IMR-90 (cell line): ENCODE measurements around the gene ARHGEF18. TPM values are rescaled to one million over a fixed set of nuclear protein-coding genes. Genes with fewer than 3 reads are reported as not detected.
A peak's percentile ranks its signal among the peaks of the same experiment; 100 is the strongest.

Experiments
- ATAC-seq: fragments of 200-7000 bp; cut with Tn5 transposase; 2 replicates; pipeline ENCODE4 v1.9.1; 2020; ENCODE audit warnings: low read depth, mild to moderate bottlenecking, moderate library complexity
- BruUV-seq: library from RNA; stranded (reverse); fragments of 400-500 nt; replicated peaks from 2 replicates; lab custom pipeline; 2021; lab: Mats Ljungman, UMichigan
- CTCF ChIA-PET: fragments of 300-600 bp; formaldehyde crosslinking; extraction: SDS; loops from one replicate; lab custom pipeline; 2021; ENCODE audit warnings: antibody characterized with exemption; lab: Yijun Ruan, JAX
- POLR2A ChIA-PET: fragments of 300-600 bp; sonication (Branson Sonifier 250); formaldehyde crosslinking; loops from one replicate; lab custom pipeline; 2022; ENCODE audit warnings: antibody characterized with exemption; ENCODE audit not compliant: unreplicated experiment; lab: Charles Lee
- DNase-seq: peaks from one replicate; pipeline ENCODE4 v3.0.0; 2013
- H2AFZ ChIP-seq: replicated peaks from 2 replicates; pipeline ENCODE3; 2013; ENCODE audit warnings: low read length, mild to moderate bottlenecking; ENCODE audit not compliant: poor library complexity
- H2AK5ac ChIP-seq: 2 replicates; pipeline ENCODE4 v1.6.1; 2013; ENCODE audit warnings: low read depth, low read length, inconsistent platforms
- H2AK9ac ChIP-seq: replicated peaks from 2 replicates; pipeline ENCODE3; 2013; ENCODE audit warnings: mild to moderate bottlenecking, low read depth, low read length, moderate library complexity; ENCODE audit not compliant: poor library complexity
- H2BK120ac ChIP-seq: 2 replicates; pipeline ENCODE4 v1.6.1; 2013; ENCODE audit warnings: low read depth, low read length, inconsistent platforms
- H2BK15ac ChIP-seq: 3 replicates; pipeline ENCODE4 v1.6.1; 2013; ENCODE audit warnings: low read depth, low read length, inconsistent platforms
- H2BK20ac ChIP-seq: 2 replicates; pipeline ENCODE4 v1.6.1; 2013; ENCODE audit warnings: low read depth, mild to moderate bottlenecking, inconsistent platforms, low read length, moderate library complexity
- H2BK5ac ChIP-seq: 2 replicates; pipeline ENCODE4 v1.6.1; 2013; ENCODE audit warnings: mild to moderate bottlenecking, low read depth, low read length, inconsistent platforms; ENCODE audit not compliant: poor library complexity, severe bottlenecking
- H3K14ac ChIP-seq: replicated peaks from 2 replicates; pipeline ENCODE4 v1.6.1; 2013; ENCODE audit warnings: low read depth, low read length, inconsistent platforms
- H3K18ac ChIP-seq: 2 replicates; pipeline ENCODE4 v1.6.1; 2013; ENCODE audit warnings: low read depth, low read length, control low read depth
- H3K23ac ChIP-seq: 2 replicates; pipeline ENCODE4 v1.6.1; 2013; ENCODE audit warnings: low read depth, low read length, inconsistent platforms
- H3K27ac ChIP-seq: 2 replicates; pipeline ENCODE4 v1.5.1; 2013; ENCODE audit warnings: mild to moderate bottlenecking, control low read depth, low read length; ENCODE audit not compliant: insufficient read depth
- H3K27me3 ChIP-seq: 2 replicates; pipeline ENCODE4 v1.6.1; 2013; ENCODE audit warnings: low read length; ENCODE audit not compliant: control insufficient read depth, insufficient read depth
- H3K36me3 ChIP-seq: 2 replicates; pipeline ENCODE4 v1.6.1; 2013; ENCODE audit warnings: low read length, mixed read lengths; ENCODE audit not compliant: control insufficient read depth, insufficient read depth
- H3K4ac ChIP-seq: 2 replicates; pipeline ENCODE4 v1.6.1; 2013; ENCODE audit warnings: low read depth, low read length, inconsistent platforms
- H3K4me1 ChIP-seq: 2 replicates; pipeline ENCODE4 v1.6.1; 2013; ENCODE audit warnings: low read length, mixed read lengths; ENCODE audit not compliant: control insufficient read depth, insufficient read depth
- H3K4me2 ChIP-seq: 2 replicates; pipeline ENCODE4 v1.6.1; 2013; ENCODE audit warnings: low read depth, mild to moderate bottlenecking, control low read depth, low read length, moderate library complexity
- H3K4me3 ChIP-seq: 2 replicates; pipeline ENCODE4 v1.5.1; 2013; ENCODE audit warnings: low read depth, mild to moderate bottlenecking, control low read depth, low read length, moderate library complexity; ENCODE audit not compliant: insufficient read depth
- H3K56ac ChIP-seq: 2 replicates; pipeline ENCODE4 v1.6.1; 2013; ENCODE audit warnings: low read length, inconsistent platforms; ENCODE audit not compliant: insufficient read depth; ENCODE audit errors: extremely low read depth
- H3K79me1 ChIP-seq, 2 experiments: 2 replicates each; pipeline ENCODE4 v1.6.1; 2013; ENCODE audit warnings: low read length in 2 of 2, inconsistent platforms in 1 of 2, low read depth in 1 of 2
- H3K9ac ChIP-seq: 2 replicates; pipeline ENCODE4 v1.6.1; 2013; ENCODE audit warnings: low read depth, low read length, control low read depth
- H3K9me1 ChIP-seq: 2 replicates; pipeline ENCODE4 v1.6.1; 2013; ENCODE audit warnings: low read length, inconsistent platforms; ENCODE audit not compliant: insufficient read depth
- H3K9me3 ChIP-seq: 2 replicates; pipeline ENCODE4 v1.6.1; 2013; ENCODE audit warnings: low read length; ENCODE audit not compliant: control insufficient read depth, insufficient read depth
- H4K20me1 ChIP-seq: 2 replicates; pipeline ENCODE4 v1.6.1; 2013; ENCODE audit warnings: low read length, inconsistent platforms; ENCODE audit not compliant: insufficient read depth
- H4K5ac ChIP-seq: 2 replicates; pipeline ENCODE4 v1.6.1; 2013; ENCODE audit warnings: mild to moderate bottlenecking, low read depth, low read length, control low read depth
- H4K8ac ChIP-seq, 2 experiments: 2 replicates each; pipeline ENCODE4 v1.6.1; 2013; ENCODE audit warnings: low read depth in 2 of 2, low read length in 2 of 2, control low read depth in 1 of 2, inconsistent platforms in 1 of 2
- H4K91ac ChIP-seq: 2 replicates; pipeline ENCODE4 v1.6.1; 2013; ENCODE audit warnings: low read depth, low read length, inconsistent platforms; ENCODE audit not compliant: insufficient read depth
- BHLHE40 ChIP-seq: fragments of 150-350 bp; IDR thresholded peaks from 2 replicates; pipeline ENCODE4 v1.6.1; 2016; ENCODE audit warnings: mild to moderate bottlenecking, low read depth, low read length
- CEBPB ChIP-seq: IDR thresholded peaks from 2 replicates; pipeline ENCODE4 v1.6.1; 2012; ENCODE audit warnings: low read depth, low read length, improper control_type of control experiment
- CHD1 ChIP-seq: IDR thresholded peaks from 2 replicates; pipeline ENCODE4 v1.6.1; 2012; ENCODE audit warnings: low read depth, low read length, improper control_type of control experiment
- CTCF ChIP-seq: conservative IDR thresholded peaks from 2 replicates; pipeline ENCODE4 v1.5.1; 2012; ENCODE audit warnings: mild to moderate bottlenecking, low read depth, low read length, improper control_type of control experiment
- ELK1 ChIP-seq: fragments of 150-350 bp; IDR thresholded peaks from 2 replicates; pipeline ENCODE4 v1.6.1; 2016; ENCODE audit warnings: low read depth, mild to moderate bottlenecking, low read length, moderate library complexity, borderline replicate concordance
- FOS ChIP-seq: fragments of 150-350 bp; IDR thresholded peaks from 2 replicates; pipeline ENCODE4 v1.6.1; 2016; ENCODE audit warnings: low read depth, low read length
- MAFK ChIP-seq: IDR thresholded peaks from 2 replicates; pipeline ENCODE4 v1.6.1; 2012; ENCODE audit warnings: low read depth, low read length, improper control_type of control experiment
- MAZ ChIP-seq: IDR thresholded peaks from 2 replicates; pipeline ENCODE4 v1.6.1; 2012; ENCODE audit warnings: low read depth, mild to moderate bottlenecking, low read length, improper control_type of control experiment, moderate library complexity, borderline replicate concordance
- MXI1 ChIP-seq: IDR thresholded peaks from 2 replicates; pipeline ENCODE4 v1.6.1; 2012; ENCODE audit warnings: low read depth, mild to moderate bottlenecking, low read length, moderate library complexity, borderline replicate concordance
- NFE2L2 ChIP-seq: fragments of 150-350 bp; IDR thresholded peaks from 2 replicates; pipeline ENCODE4 v1.6.1; 2016; ENCODE audit warnings: low read depth, mild to moderate bottlenecking, low read length
- POLR2A ChIP-seq: IDR thresholded peaks from 2 replicates; pipeline ENCODE4 v1.6.1; 2012; ENCODE audit warnings: mild to moderate bottlenecking, low read depth, low read length
- RAD21 ChIP-seq: IDR thresholded peaks from 2 replicates; pipeline ENCODE4 v1.6.1; 2012; ENCODE audit warnings: low read length, improper control_type of control experiment
- RCOR1 ChIP-seq: IDR thresholded peaks from 2 replicates; pipeline ENCODE4 v1.6.1; 2012; ENCODE audit warnings: mild to moderate bottlenecking, low read length, improper control_type of control experiment; ENCODE audit not compliant: insufficient replicate concordance
- RFX5 ChIP-seq: IDR thresholded peaks from 2 replicates; pipeline ENCODE4 v1.8.0; 2012; ENCODE audit warnings: low read depth, mild to moderate bottlenecking, low read length, moderate library complexity
- SMC3 ChIP-seq: fragments of 150-350 bp; IDR thresholded peaks from 2 replicates; pipeline ENCODE4 v1.6.1; 2016; ENCODE audit warnings: low read depth, mild to moderate bottlenecking, antibody characterized with exemption, low read length, moderate library complexity
- USF2 ChIP-seq: fragments of 150-350 bp; IDR thresholded peaks from 2 replicates; pipeline ENCODE4 v1.6.1; 2017; ENCODE audit warnings: mild to moderate bottlenecking, antibody characterized with exemption, low read length, low read depth
- WGBS, 2 experiments: methylation state at CpG; one replicate each; pipeline versions ENCODE4 v1.1.5 to v1.1.7; 2013; ENCODE audit warnings: missing lambda C conversion rate in 2 of 2; ENCODE audit not compliant: insufficient read length in 1 of 2; ENCODE audit errors: extremely low coverage in 2 of 2; 5-methylcytosine and 5-hydroxymethylcytosine counted together
- dilution Hi-C: fragments of 300-500 bp; cut with HindIII; formaldehyde crosslinking; loops from one replicate; pipeline ENCODE4 v1.14.3; 2018; ENCODE audit warnings: low sequenced_read_pairs; ENCODE audit not compliant: unreplicated experiment
- in situ Hi-C: fragments of 300-500 bp; cut with MboI; formaldehyde crosslinking; loops from 3 replicates; pipeline ENCODE4 v1.14.3; 2019; ENCODE audit warnings: low sequenced_read_pairs, inconsistent platforms, mixed read lengths
- intact Hi-C: fragments of 100-400 bp; cut with micrococcal nuclease; formaldehyde crosslinking; loops from 2 replicates; pipeline ENCODE4 v1.10.0; 2022
- polyA plus RNA-seq, 3 experiments: library from polyadenylated mRNA; depleted of rRNA; stranded (reverse); fragments of >200 nt; gene quantifications; 2 replicates each; pipeline ENCODE4 v1.2.3, GENCODE V29; 2012; ENCODE audit warnings: low replicate concordance in 1 of 3
- total RNA-seq: library from RNA; depleted of rRNA; stranded (reverse); fragments of >200 nt; gene quantifications from 2 replicates; pipeline ENCODE4 v1.2.3, GENCODE V29; 2012

ARHGEF18 gene
- total and polyA plus RNA-seq, 2 of the 4 experiments (the other 2 are of a cell fraction) = 11.6 to 12.4 TPM

GRCh38 chr19:7311911-7312310 is 36.8 kb upstream of the ARHGEF18 start:
- dilution Hi-C loops (no loop called here), in situ Hi-C loops (no loop called here), intact Hi-C loops (no loop called here)
- WGBS, 2 experiments = 100% methylated on average over 4 of the region's 12 CpGs; no CpG with 5 or more reads in 1 of the 2 experiments
- H3K4me1 ChIP-seq = no peaks in the 10 kb centered on the region
- no peaks in the 10 kb centered on the region for H3K9me1 ChIP-seq
- no peak overlapping the region for H4K5ac ChIP-seq
- H4K91ac ChIP-seq = no peak overlapping the region
- no peak for TF ChIP-seq FOS
- no peak for TF ChIP-seq CEBPB
- no peak for TF ChIP-seq NFE2L2
- TF ChIP-seq POLR2A = no peak
- no peak for TF ChIP-seq MAFK
- no peak for TF ChIP-seq MXI1
- no peak for TF ChIP-seq ELK1
- TF ChIP-seq USF2 = no peak
- no peak for TF ChIP-seq CHD1
- TF ChIP-seq SMC3 = no peak
- no peak for TF ChIP-seq RFX5
- TF ChIP-seq BHLHE40 = no peak
- TF ChIP-seq RCOR1 = no peak
- TF ChIP-seq RAD21 = no peak
- TF ChIP-seq CTCF = no peak
- TF ChIP-seq MAZ = no peak
- BruUV-seq = no TSS peak
- H2AFZ ChIP-seq = no peak overlapping the region
- no peak overlapping the region for H3K18ac ChIP-seq
- no peak overlapping the region for H3K9ac ChIP-seq
- H4K20me1 ChIP-seq = no peaks in the 10 kb centered on the region
- H3K9me3 ChIP-seq = no peaks in the 10 kb centered on the region
- H3K14ac ChIP-seq = no peak overlapping the region
- ATAC-seq (no peak), DNase-seq (no peak)
- no peak overlapping the region for H3K23ac ChIP-seq
- no peak overlapping the region for H2BK120ac ChIP-seq
- peak overlapping the region; percentile 55 for H2AK9ac ChIP-seq
- no peaks in the 10 kb centered on the region for H3K36me3 ChIP-seq
- H3K79me1 ChIP-seq = no peaks in the 10 kb centered on the region
- no peak overlapping the region for H3K56ac ChIP-seq
- ChIA-PET CTCF (no interaction called here), POLR2A (interaction anchor here (0.6 kb wide), 1 partner anchor 130 kb away, joined by 5 read pairs; no protein-coding TSS in a partner anchor)
- no peak overlapping the region for H3K4ac ChIP-seq
- H2BK5ac ChIP-seq = no peak overlapping the region
- H2BK20ac ChIP-seq = no peak overlapping the region
- H3K4me2 ChIP-seq = no peak overlapping the region
- no peak overlapping the region for H2AK5ac ChIP-seq
- H3K4me3 ChIP-seq = no peak overlapping the region
- no peaks in the 10 kb centered on the region for H3K27me3 ChIP-seq
- no peak overlapping the region for H4K8ac ChIP-seq
- H2BK15ac ChIP-seq = no peak overlapping the region
- no peak overlapping the region for H3K27ac ChIP-seq
